ENCODE data around the gene ZNF705A.
A peak's percentile ranks its signal among the peaks of the same experiment; 100 is the strongest.
"Not testable (repeated sequence)": the region's sequence is repeated elsewhere in the genome, so short reads cannot be mapped to it uniquely, and the experiment has no call there.

Gene ZNF705A

GRCh38 chr12:8156845-8157244 lies at the start of gene ZNF705A:
ZNF705A (plus strand) TSS chr12:8157015; CDS start chr12:8172626, 15,611 bp downstream.
- in situ Hi-C loops (cut with HindIII; ENCODE audit: low sequenced_read_pairs): no loop called here
- no peak for TF ChIP-seq CTCF (IDR thresholded peaks at IDR 0.05; ENCODE audit: low read depth, low read length)
- DNase-seq (ENCODE audit: low read depth, low spot score): peak; percentile 75
- H3K4me3 ChIP-seq (ENCODE audit: low read depth, low read length): no peak within 1 kb of the TSS

GRCh38 chr12:8108808-8109398 lies 47.9 kb upstream of the ZNF705A start:
- DNase-seq (ENCODE audit: low read depth, low spot score): peak; percentile 83
- H3K4me3 ChIP-seq (ENCODE audit: low read depth, low read length): no peak overlapping the region
- in situ Hi-C loops (cut with HindIII; ENCODE audit: low sequenced_read_pairs): no loop called here
- peak; percentile 97 for TF ChIP-seq CTCF (IDR thresholded peaks at IDR 0.05; ENCODE audit: low read depth, low read length)

- in situ Hi-C loops (cut with HindIII; ENCODE audit: low sequenced_read_pairs); DNase-seq (ENCODE audit: low read depth, low spot score); H3K4me3 ChIP-seq (ENCODE audit: low read depth, low read length): not testable (repeated sequence)
Measured at GRCh38 chr12:8113117-8113516, 43.7 kb upstream of the ZNF705A start.

- in situ Hi-C loops (cut with HindIII; ENCODE audit: low sequenced_read_pairs): no loop called here
- TF ChIP-seq CTCF (IDR thresholded peaks at IDR 0.05; ENCODE audit: low read depth, low read length): no peak
- DNase-seq (ENCODE audit: low read depth, low spot score): no peak
- no peak overlapping the region for H3K4me3 ChIP-seq (ENCODE audit: low read depth, low read length)
Measured at GRCh38 chr12:8120072-8120713, 36.6 kb upstream of the ZNF705A start.

- in situ Hi-C loops (cut with HindIII; ENCODE audit: low sequenced_read_pairs): no loop called here
- no peak for TF ChIP-seq CTCF (IDR thresholded peaks at IDR 0.05; ENCODE audit: low read depth, low read length)
- H3K4me3 ChIP-seq (ENCODE audit: low read depth, low read length): no peak within 1 kb of the TSS
- DNase-seq (ENCODE audit: low read depth, low spot score): no peak
Measured at GRCh38 chr12:8123124-8123912, 33.5 kb upstream of the ZNF705A start, which contains the start of gene CLEC4A. CLEC4A (plus strand) TSS chr12:8123617; CDS start chr12:8123879, 262 bp downstream.

- in situ Hi-C loops (cut with HindIII; ENCODE audit: low sequenced_read_pairs): no loop called here
- TF ChIP-seq CTCF (IDR thresholded peaks at IDR 0.05; ENCODE audit: low read depth, low read length): no peak
- H3K4me3 ChIP-seq (ENCODE audit: low read depth, low read length): no peak overlapping the region
- DNase-seq (ENCODE audit: low read depth, low spot score): no peak
Measured at GRCh38 chr12:8127138-8127537, 29.7 kb upstream of the ZNF705A start.

- in situ Hi-C loops (cut with HindIII; ENCODE audit: low sequenced_read_pairs); DNase-seq (ENCODE audit: low read depth, low spot score); H3K4me3 ChIP-seq (ENCODE audit: low read depth, low read length): not testable (repeated sequence)
Measured at GRCh38 chr12:8133636-8134397, 23.0 kb upstream of the ZNF705A start.

- in situ Hi-C loops (cut with HindIII; ENCODE audit: low sequenced_read_pairs); DNase-seq (ENCODE audit: low read depth, low spot score); H3K4me3 ChIP-seq (ENCODE audit: low read depth, low read length): not testable (repeated sequence)
Measured at GRCh38 chr12:8134398-8134930, 22.4 kb upstream of the ZNF705A start.

GRCh38 chr12:8141647-8142046 lies 15.2 kb upstream of the ZNF705A start:
- DNase-seq (ENCODE audit: low read depth, low spot score); H3K4me3 ChIP-seq (ENCODE audit: low read depth, low read length); in situ Hi-C loops (cut with HindIII; ENCODE audit: low sequenced_read_pairs): not testable (repeated sequence)
